Measurements from ENCODE around the gene MARK2.
"Not testable (repeated sequence)": the region's sequence is repeated elsewhere in the genome, so short reads cannot be mapped to it uniquely, and the experiment has no call there.

MARK2 gene

DNA sequence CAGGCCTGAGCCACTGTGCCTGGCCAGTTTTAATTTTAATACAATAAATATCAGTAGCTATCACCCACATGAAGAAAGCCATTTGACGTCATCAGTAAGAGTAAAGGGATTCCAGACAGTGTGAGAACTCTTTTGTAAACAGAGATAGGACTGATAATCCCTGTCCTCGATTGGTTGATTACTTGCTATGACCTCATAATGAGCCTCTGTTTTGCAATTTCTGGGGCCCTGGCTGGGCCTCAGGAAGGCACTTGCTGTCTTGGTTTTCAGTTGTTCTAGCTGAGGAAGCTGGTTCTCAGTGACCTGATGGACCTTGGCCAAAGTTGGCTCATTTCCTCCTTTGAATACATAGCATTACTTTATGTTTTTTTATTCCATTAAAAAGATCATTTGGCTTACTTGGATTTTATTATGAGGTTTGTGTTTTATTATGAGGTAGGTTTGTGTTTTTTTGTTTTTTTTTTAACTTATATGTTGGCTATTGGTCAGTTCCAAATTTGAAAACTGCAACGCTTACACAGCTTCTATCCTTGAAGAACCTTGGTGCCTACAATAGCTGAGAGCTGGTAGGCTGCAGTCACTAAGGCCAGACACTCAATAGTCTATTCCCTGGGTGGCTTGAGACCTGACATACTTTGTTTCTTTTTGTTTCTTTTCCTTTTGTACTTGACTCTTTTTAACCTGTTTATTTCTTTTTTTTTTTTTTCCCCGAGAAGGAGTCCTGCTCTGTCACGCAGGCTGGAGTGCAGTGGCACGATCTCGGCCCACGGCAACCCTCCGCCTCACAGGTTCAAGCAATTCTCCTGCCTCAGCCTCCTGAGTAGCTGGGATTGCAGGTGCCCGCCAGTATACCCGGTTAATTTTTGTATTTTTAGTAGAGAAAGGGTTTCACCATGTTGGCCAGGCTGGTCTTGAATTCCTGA lies 20.0 kb downstream of the MARK2 start:
- no peak for DNase-seq

DNA sequence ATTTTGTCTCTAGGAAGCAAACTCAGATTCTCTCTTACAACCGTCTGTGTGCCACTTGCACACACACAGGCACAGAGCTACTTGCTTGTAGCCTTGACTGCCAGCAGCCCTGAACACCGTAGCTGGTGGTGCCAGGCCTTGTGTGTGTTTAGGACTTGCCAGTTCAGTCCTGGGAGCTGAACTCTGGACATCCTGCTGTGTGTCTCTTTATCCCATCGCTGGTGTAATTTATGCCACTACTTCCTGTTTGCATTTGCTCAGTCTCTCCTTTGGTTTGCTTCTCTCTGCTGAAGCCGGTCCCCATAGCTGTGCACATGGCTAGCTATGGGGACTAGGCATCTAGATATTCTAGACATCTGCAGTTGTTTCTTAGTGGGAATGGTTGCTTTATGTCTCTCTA lies 24.0 kb downstream of the MARK2 start:
- DNase-seq: peak; percentile 81

DNA sequence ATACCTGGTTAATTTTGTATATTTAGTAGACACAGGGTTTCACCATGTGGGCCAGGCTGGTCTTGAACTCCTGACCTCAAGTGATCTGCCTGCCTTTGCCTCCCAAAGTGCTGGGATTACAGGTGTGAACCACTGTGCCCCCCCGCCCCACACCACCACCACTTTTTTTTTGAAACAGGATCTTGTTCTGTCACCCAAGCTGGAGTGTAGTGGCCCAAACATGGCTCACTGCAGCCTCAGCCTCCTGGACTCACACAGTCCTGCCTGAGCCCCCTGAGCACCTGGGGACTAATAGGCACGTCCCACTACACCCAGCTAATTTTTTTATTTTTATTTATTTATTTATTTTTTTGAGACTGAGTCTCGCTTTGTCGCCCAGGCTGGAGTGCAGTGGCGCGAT lies 24.7 kb downstream of the MARK2 start:
- not testable (repeated sequence) for DNase-seq

DNA sequence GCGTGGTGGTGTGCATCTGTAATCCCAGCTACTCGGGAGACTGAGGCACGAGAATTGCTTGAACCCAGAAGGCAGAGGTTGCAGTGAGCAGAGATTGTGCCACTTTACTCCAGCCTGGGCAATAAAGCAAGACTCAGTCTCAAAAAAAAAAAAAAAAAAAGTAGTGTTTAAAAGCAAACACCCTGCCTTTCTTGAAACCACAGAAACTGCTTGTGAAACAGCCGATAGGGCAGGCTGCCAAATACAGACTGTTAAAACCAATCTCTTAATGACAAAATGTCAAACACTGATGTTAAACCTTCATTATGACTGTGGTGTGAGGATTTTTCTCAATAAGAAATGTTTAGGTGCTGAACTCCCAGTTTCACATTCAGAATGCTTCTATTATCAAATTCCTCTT lies 27.3 kb downstream of the MARK2 start:
- DNase-seq: no peak

DNA sequence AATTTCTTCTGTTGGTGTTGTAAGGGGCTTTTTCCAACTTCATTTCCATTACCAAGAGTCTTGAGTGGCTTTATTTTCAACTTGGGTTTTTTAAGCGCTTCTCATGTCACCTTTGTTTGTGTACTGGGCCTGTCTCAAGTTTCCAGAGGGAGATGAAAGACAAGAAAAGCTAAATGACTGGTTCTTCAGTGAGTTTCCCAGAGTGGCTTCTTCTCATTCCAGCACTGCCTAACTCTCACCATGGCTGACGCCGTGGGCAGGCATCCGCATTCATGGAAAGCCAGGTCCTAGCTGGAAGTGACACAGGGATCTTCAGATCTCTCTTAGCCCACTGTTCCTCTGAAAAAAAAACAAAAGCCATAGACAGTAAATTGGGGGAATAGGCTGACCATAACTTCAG lies 28.6 kb downstream of the MARK2 start:
- DNase-seq: no peak

DNA sequence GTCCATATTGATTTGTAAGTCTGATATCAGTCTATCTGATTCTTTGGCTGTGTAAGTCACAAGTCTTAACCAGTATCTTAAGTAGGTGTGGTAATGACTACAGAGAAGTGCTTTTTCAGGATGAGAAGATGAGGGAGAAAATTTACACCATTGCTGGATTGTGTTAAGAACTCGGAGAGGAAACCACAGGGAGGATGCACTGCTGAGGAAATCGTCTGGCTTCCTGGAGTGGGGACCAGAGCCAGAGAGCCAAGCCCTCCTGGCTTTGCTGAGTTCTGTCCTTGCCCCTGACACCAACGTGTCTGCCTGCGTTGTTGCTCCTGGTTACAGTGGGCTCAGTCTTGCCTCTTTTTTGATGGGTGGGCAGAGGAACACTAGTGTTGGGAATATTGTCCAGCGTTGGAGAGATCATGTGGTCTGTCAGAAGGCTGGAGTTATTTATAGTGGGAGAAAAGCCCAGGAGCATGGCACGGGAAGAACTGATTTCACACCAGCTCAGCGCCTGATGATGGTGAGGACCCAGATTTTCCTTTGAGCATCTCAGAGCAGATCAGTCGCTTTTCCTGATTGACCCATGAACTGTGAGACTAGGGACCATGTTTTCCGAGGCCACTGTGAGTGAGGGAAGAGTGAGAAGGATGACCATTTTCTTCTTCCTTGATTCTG lies 29.6 kb downstream of the MARK2 start:
- DNase-seq: no peak

DNA sequence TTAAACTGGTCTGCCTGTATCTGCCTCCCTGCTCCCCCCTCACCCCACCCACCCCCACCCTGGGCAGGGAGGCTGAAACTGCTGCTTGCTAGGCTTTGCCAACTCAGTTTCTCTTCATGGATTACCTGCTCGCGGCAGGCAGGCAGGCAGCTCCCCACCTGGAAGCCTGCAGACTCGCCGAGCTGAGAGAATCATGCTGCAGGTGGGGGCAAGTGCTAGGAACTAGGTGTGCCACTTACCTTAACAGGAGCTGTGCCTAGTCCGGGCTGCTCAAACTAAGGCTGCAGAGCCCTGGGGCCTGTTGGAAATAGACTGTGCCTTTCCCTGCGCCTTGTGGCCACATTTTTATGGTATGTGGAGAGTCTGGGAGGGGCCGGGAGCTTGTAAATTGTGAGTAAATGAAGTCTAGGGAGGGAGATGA lies 30.3 kb downstream of the MARK2 start:
- DNase-seq: peak; percentile 36

DNA sequence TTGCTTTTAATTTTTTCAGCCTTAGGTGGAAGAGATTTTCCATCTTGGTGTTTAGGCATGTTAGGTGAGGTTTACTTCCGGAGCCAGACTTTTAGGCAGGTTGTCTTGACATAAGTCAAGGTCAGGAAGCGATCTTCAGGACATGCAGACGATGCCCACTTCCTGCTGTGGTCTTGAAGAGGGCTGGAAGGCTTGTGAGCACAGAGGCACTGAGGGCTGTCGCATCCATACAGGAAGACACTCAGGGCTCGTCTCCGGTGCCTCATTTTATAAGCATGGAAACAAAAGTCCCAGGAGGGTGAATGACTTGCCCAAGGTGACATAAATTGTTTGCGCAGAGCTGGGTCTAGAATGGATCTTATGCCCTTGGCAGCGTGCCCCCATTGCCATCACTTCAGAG lies 30.8 kb downstream of the MARK2 start:
- DNase-seq: no peak

DNA sequence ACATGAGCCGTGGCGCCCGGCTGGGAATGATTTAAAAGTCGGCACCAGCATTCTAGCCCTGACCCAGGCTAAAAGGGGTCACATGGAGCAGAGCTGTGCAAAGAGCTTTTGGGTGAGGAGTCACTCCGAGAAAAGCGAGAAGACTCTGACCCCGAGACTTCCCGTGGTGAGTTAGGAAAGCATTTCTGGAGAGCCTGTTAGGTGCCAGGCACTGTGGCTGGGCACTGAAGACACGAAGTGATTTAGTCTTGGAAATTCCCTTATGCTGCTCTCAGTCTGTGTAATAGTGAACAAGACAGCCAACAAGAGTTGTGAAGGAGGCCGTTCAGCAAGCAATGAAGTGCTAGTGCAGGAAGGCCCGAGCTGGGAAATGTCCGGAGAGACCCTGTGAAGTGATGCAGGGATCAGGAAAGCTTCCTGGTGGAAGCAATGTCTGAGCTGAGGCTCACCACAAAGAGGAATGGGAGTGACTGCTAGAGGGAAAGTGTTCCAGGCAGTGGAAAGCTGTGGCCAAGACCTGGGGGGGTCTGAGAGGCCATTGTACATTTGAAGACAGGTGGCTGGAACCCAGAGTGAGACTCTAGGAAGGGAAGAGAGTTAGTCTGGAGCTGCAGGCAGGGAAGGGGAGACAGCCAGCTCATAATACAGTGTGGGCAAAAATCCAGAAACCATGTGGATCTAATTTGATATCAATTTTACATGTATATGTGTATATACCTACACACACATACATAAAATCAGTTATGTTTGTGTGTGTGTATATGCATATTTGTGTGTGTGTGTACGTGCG lies 31.6 kb downstream of the MARK2 start:
- DNase-seq: no peak

DNA sequence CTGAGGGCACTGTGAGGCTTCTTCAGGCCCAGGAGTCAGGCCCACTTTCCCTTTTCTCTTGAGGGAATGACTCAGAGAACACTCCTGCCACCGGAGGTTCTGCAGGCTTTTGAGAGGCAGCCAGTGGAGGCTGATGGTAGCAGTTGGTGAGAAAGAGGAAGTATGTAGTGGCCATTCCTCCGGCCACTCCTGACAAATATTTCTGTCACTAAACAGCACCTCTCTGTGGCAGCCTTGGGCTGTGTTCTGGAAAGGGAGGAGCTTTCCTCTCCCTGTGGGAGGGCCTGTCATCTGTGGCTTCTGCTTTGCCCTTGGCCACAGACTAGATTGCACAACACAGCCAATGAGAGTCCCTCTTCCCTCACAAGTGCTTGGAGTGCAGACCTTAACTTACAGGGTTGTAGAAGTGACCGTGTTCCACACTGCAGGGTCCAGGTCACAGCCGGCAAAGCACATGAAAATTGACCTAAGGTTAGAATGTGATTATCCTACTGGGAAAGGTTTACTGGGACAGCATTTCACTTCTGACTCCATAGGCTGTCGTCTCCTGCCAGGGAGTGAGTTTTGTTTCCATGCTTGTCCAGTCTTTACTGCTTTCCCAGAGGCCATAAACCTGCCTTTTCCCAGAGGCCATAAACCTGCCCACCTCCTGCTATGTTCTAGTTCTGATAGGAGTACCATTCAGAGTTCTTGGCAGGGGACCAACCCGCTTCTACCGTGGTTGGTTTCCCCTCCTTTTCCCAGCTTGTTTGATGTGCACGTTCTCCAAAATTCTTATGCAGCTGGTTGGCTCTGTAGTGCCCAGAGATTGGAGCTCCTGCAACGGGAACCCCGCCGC lies 33.3 kb downstream of the MARK2 start:
- DNase-seq: peak; percentile 89

DNA sequence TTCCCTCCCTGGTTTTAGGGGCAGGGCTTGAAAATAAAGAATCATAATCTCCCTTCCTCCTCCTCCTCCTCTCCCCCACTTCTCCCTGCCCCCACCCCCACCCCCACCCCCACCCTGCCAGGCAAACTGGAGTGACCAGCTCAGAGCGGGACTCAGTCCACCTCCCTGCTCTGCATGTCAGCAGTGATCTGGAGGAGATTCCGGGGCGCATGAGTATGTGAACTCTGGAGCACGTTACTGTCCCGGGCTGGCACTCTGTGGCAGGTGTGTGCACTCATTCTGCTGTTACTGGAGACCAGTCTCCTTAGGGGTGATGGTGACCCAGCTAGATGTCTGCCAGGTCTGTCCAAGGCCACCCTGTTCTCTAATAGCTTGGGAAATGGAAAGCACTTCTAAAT lies 33.9 kb downstream of the MARK2 start:
- DNase-seq: no peak

DNA sequence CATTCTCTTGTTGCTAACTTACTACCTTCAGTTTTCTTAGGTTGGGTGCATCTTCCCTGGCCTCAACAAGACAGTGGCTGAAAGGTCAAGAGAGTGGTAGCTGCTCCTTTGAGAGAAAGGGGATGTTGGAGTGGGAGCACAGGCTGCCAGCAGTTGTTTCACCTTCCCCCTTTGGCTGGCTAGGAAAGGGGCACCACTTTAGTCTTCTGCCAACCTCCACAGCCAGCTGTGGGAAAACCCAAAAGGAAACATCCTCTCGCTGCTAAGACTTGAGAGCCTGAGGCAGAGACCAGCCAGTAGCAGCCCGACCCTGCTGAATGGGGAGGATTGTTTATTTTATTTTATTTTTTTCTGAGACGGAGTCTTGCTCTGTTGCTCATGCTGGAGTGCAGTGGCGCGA lies 34.4 kb downstream of the MARK2 start:
- no peak for DNase-seq

DNA sequence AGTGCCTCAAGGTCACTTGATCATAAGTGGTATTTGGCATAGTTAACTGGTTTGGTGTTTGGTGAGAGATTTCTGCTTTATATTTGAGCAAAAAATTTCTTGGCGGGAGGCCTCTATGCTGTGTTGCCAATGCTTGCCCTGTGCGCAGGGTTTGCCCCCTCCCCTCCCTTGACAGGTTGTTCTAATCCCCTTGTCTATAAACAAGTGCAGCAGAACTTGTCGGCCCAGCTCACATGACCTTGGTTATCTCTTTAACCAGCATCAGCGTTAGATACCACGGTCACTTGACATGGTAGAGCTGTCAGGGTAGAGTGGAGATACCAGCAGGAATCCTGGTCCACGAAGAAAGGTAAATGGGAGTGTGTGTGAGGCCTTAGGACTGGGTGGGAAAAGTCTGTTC lies 35.6 kb downstream of the MARK2 start:
- no peak for DNase-seq

DNA sequence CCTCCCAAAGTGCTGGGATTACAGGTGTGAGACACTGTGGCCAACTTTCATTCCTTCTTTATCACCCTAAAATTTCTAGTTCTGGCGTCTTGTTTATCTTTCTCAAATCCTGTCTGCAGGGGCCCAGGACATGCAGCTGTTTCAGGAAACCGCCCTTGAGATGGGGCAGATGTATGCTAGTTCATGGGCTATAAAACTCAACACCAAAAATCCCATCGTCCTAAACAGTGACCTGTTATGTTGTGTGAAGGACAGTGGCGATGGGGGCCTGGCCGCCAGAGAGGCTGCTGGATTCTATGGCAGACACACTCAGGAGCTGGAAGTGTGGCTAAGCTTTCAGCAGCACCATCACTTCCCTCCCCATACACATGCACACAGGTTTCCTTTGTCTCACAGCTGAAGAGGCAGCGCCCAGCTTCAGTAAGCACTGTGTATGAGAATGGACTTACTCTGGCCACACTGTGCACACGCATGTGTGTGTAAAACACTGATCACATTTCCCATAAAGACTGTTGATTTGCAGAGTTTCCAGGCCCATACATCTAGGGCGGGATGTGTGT lies 36.7 kb downstream of the MARK2 start:
- DNase-seq: no peak

DNA sequence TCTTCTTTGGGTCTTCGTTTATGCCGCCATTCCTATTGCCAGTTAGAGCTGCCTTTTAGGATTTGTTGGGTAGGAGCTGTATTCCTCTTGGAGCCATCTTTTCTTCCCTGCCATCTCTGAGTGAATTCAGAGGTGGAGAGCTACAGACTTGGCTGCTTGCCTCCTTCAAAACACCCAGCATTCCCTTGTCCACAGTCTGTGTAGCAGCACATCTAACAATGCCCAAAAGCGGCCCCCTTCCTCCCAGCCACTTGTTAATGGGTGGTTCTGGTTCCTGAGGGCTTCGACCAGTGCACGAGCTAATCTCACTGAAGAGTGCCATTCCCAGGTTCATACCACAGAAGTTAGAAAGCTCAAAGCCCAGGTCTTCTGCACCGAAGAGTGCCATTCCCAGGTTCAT lies 37.7 kb downstream of the MARK2 start:
- no peak for DNase-seq

DNA sequence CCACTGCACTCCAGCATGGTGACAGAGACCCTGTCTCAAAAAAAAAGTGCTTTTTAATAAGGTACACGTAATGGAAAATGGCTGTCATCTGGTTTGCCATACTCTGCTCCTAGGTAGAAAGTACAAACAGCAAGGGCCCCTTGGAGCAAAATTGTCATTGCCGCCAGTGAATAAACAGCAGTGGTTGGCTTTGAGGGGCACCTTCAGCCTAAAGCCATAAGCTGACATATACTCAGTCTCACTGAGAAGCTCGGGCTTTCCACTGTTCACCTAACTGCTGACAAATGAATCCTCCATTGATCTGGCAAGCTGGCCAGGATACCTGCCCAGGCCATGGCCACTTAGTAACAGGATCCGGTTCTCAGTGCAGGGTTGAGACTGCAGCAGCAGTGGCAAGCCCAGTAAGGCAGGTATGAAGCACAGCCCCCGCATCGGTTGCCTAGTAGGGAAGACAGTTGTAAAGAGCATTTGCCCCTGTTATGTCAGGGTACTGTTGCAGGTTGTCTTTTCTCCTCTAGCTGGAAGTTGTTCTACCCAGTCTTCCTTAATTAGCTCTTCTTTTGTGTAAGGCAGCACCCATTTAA lies 38.8 kb downstream of the MARK2 start:
- DNase-seq: peak; percentile 10

DNA sequence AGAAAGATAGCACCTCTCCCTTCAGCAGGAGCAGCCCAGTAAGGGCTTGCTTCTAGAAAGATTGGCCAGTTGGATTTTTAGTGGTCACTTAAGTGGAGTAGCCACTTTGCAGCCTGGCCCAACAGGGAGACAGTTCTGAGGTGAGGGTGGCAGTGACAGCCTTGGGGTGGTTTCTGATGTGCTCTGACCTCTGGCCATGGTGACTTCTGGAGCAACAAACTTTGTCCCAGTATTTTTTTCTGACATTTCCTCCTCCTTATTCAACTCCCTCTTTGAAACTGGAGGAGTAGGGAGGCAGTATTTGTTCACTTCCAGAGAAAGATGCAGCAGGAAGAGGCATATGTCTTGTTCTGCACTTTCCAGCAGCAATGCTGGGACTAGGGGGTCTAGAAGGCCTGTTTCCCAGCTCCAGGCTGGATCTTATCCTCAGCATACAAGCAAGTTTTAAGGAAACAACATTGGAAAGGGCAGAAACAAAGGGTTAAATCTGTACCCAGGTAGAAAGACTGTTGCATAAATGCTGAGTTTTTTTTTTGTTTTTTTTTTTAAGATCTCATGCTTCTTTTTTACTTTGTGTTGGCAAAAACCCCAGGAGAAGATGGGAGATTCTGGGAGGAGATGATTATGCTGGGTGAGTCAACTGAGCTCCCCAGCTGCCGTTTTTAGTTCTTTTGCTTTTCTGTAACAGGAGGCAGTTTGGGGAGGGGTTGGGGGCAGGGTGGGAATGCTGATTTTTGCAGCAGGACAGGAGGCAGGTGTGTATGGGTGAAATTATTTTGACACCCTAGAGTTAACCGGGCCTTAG lies 40.9 kb downstream of the MARK2 start:
- DNase-seq: no peak

DNA sequence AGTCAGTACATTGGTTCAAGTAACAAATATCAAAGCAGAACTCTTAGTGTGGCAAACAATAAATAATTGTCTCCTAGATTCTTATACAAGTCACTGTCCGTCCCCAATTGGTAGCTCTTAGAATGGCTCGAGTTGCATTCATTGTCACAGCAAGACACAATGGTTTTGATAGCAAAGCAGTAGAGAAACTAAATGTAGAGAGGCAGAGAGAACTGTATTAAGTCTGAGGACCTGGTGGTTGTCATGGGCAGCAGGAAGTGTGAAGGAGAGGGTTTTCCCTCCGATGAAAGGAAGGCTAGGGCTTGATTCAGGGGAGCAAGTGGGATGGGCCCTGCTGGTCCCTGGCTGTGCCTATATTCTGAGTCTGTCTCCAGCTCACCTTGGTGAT lies 41.5 kb downstream of the MARK2 start:
- no peak for DNase-seq

DNA sequence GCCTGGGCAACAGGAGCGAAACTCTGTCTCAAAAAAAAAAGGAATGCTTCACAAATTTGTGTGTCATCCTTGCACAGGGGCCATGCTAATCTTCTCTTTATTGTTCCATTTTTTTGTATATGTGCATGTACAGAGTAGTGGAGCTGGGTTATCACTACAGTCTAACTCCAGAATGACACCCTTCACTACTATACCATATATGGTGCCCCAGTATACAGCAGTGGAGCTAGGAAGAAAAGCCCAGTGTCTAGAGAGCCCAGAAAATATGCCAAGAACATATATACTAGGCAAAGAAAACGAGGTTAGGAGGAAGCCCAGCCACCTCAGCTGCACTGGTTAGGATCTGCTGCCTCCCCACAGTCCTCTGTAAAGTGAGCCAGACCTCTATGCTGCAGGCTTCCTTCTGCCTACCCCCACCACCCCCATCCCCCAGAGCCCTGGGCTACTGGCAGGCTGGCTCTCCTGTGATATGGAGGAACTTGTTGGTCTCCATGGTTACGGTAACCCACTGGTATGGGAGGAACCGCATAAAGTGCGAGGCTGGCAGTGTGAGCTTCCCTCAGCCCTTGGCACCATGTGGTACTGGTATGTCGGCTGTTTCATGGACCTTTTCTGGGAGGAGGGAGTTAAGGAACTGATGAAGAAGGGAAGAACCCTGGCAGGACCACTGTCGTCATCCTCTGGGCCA lies 43.8 kb downstream of the MARK2 start:
- no peak for DNase-seq

DNA sequence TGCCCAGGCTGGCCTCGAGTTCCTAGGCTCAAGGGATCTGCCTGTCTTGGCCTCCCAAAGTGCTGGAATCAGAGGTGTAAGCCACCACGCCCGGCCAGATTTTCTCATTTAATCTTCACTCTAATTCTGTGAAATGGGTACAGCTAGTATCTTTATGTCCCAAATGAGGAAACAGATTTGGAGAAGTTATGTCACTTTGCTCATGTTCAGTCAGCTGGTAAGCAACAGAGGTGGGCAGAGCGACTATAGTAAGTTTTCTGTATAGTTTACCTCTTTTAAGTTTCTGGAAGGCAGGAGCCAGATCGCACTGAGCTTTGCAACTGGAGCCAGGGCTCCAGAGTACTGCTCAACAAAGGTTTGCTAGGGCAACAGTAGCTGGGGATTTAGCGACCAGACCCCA lies 44.9 kb downstream of the MARK2 start:
- no peak for DNase-seq

All from NCI-H510A treated with DMSO at 0.1 percent for 48 hours (cell line).